K562 (cell line): ENCODE data around the gene MZB1. TPM values are rescaled to one million over a fixed set of nuclear protein-coding genes. Genes with fewer than 3 reads are reported as not detected.

Experiments
- ATAC-seq: fragments of 200-7000 bp; cut with Tn5 transposase; 3 replicates; pipeline ENCODE4 v1.9.1; 2020; ENCODE audit warnings: moderate library complexity
- BruUV-seq: library from RNA; stranded (reverse); fragments of 400-500 nt; replicated peaks from 2 replicates; lab custom pipeline; 2021; lab: Mats Ljungman, UMichigan
- CTCF ChIA-PET: fragments of 300-600 bp; formaldehyde crosslinking; extraction: SDS; loops from one replicate; lab custom pipeline; 2021; ENCODE audit warnings: low intra/inter-chr PET ratio; lab: Yijun Ruan, JAX
- POLR2A ChIA-PET: fragments of 300-600, 350-650 bp; sonication (Branson Sonifier 250); formaldehyde crosslinking; extraction: SDS; loops from one replicate; lab custom pipeline; 2021; ENCODE audit warnings: antibody characterized with exemption, inconsistent platforms; lab: Yijun Ruan, JAX
- DNase-seq, 4 experiments: peaks; one replicate each; pipeline versions ENCODE4 v3.0.0 to v3.0.0-alpha.2; 2011 to 2018; ENCODE audit warnings: low spot score in 3 of 4, mixed read lengths in 3 of 4; ENCODE audit errors: extremely low read depth in 1 of 4
- FAIRE-seq: peaks from 2 replicates; lab custom pipeline; 2011; peaks lifted over from hg19 to GRCh38; lab: Jason Lieb, UNC
- H2AFZ ChIP-seq: 2 replicates; pipeline ENCODE4 v1.6.0; 2011; ENCODE audit warnings: low read depth, low read length, control low read depth, inconsistent platforms
- H3K27ac ChIP-seq: fragments of 200-600 bp; 3 replicates; pipeline ENCODE4 v1.8.0; 2011; ENCODE audit warnings: low read depth, mild to moderate bottlenecking, control low read depth, inconsistent platforms, low read length, moderate library complexity, mixed read lengths; ENCODE audit errors: extremely low read depth
- H3K27me3 ChIP-seq, 2 experiments: fragments of 300-600 bp in 1 of 2; 2 replicates in 1 of 2; 3 replicates in 1 of 2; pipeline versions ENCODE4 v1.6.0 to v1.8.0; 2011; ENCODE audit warnings: inconsistent platforms in 2 of 2, low read length in 2 of 2, mild to moderate bottlenecking in 1 of 2, mixed read lengths in 1 of 2, moderate library complexity in 1 of 2; ENCODE audit not compliant: control insufficient read depth in 2 of 2, insufficient read depth in 2 of 2
- H3K36me3 ChIP-seq: fragments of 300-600 bp; 3 replicates; pipeline ENCODE4 v1.8.0; 2011; ENCODE audit warnings: mild to moderate bottlenecking, low read length, inconsistent platforms; ENCODE audit not compliant: control insufficient read depth, insufficient read depth
- H3K4me1 ChIP-seq, 2 experiments: fragments of 200-600 bp in 1 of 2; replicated peaks in 1 of 2; 2 replicates in 1 of 2; 3 replicates in 1 of 2; pipeline versions ENCODE4 v1.5.1 to v1.8.0; 2011; ENCODE audit warnings: inconsistent platforms in 2 of 2, low read length in 2 of 2, mild to moderate bottlenecking in 1 of 2, mixed read lengths in 1 of 2, moderate library complexity in 1 of 2; ENCODE audit not compliant: control insufficient read depth in 2 of 2, insufficient read depth in 2 of 2
- H3K4me2 ChIP-seq: 2 replicates; pipeline ENCODE4 v1.6.1; 2011; ENCODE audit warnings: low read length, control low read depth, inconsistent platforms, mixed read lengths; ENCODE audit not compliant: insufficient read depth
- H3K4me3 ChIP-seq: fragments of 200-600 bp; sonication (generic), shearing (Covaris generic); 2 replicates; pipeline ENCODE4 v1.5.1; 2016; ENCODE audit warnings: control low read depth, inconsistent platforms
- H3K79me2 ChIP-seq: fragments of 200-600 bp; 3 replicates; pipeline ENCODE4 v1.8.0; 2011; ENCODE audit warnings: low read length, inconsistent platforms; ENCODE audit not compliant: control insufficient read depth, insufficient read depth
- H3K9ac ChIP-seq, 2 experiments: 2 replicates each; pipeline versions ENCODE4 v1.6.0 to v1.6.1; 2011; ENCODE audit warnings: low read depth in 2 of 2, low read length in 2 of 2, control low read depth in 1 of 2, inconsistent platforms in 1 of 2, mild to moderate bottlenecking in 1 of 2, mixed read lengths in 1 of 2; ENCODE audit not compliant: insufficient read depth in 1 of 2
- H3K9me1 ChIP-seq: one replicate; pipeline ENCODE4 v1.6.0; 2011; ENCODE audit warnings: inconsistent platforms, mild to moderate bottlenecking, low read length, moderate library complexity; ENCODE audit not compliant: control insufficient read depth, insufficient read depth
- H3K9me3 ChIP-seq: replicated peaks from 2 replicates; pipeline ENCODE4 v1.5.1; 2011; ENCODE audit warnings: low read depth, low read length, inconsistent platforms; ENCODE audit not compliant: control insufficient read depth, insufficient read depth
- H4K20me1 ChIP-seq: replicated peaks from 2 replicates; pipeline ENCODE4 v1.6.1; 2011; ENCODE audit warnings: low read length, inconsistent platforms, mixed read lengths; ENCODE audit not compliant: control insufficient read depth, insufficient read depth
- BCOR ChIP-seq: fragments of 450-650 bp; IDR thresholded peaks from 2 replicates; pipeline ENCODE4 v1.6.1; 2016
- GTF3C2 ChIP-seq: IDR thresholded peaks from 3 replicates; pipeline ENCODE4 v1.6.1; 2011; ENCODE audit warnings: borderline replicate concordance, mild to moderate bottlenecking, moderate library complexity; ENCODE audit not compliant: insufficient read length; ENCODE audit errors: extremely low read depth
- HDAC2 ChIP-seq: fragments of 450-650 bp; IDR thresholded peaks from 2 replicates; pipeline ENCODE4 v1.6.1; 2016; ENCODE audit warnings: mild to moderate bottlenecking
- HNRNPH1 ChIP-seq: fragments of 200-400 bp; formaldehyde crosslinking; optimal IDR thresholded peaks from 2 replicates; pipeline ENCODE3; 2017; ENCODE audit warnings: low read depth, mild to moderate bottlenecking, low read length, moderate library complexity
- KHSRP ChIP-seq: fragments of 450-650 bp; IDR thresholded peaks from 2 replicates; pipeline ENCODE4 v1.6.1; 2017
- PBX2 ChIP-seq, 2 experiments: IDR thresholded peaks in 1 of 2; conservative IDR thresholded peaks in 1 of 2; 2 replicates each; pipeline ENCODE4 v1.6.1; 2016; ENCODE audit warnings: low read depth in 2 of 2, mild to moderate bottlenecking in 1 of 2, missing compliant biosample characterization in 1 of 2, missing genetic modification characterization in 1 of 2, moderate library complexity in 1 of 2
- PTBP1 ChIP-seq: fragments of 200-400 bp; formaldehyde crosslinking; IDR thresholded peaks from 2 replicates; pipeline ENCODE4 v1.6.1; 2017; ENCODE audit warnings: low read depth, low read length
- ZNF586 ChIP-seq: fragments of 450-650 bp; formaldehyde crosslinking; conservative IDR thresholded peaks from 2 replicates; pipeline ENCODE4 v1.4.0; 2020; ENCODE audit warnings: mild to moderate bottlenecking, moderate library complexity
- WGBS: fragments of 100-300 bp; shearing (Covaris generic); methylation state at CpG from one replicate; pipeline ENCODE4 v1.1.6; 2016; ENCODE audit warnings: low coverage, mixed read lengths; ENCODE audit not compliant: insufficient coverage; ENCODE audit errors: missing lambda C conversion rate; 5-methylcytosine and 5-hydroxymethylcytosine counted together
- in situ Hi-C: fragments of 300-500 bp; cut with MboI; formaldehyde crosslinking; loops from 4 replicates; pipeline ENCODE4 v1.15.0; 2018; ENCODE audit warnings: inconsistent platforms, mixed read lengths
- intact Hi-C: fragments of 100-400 bp; cut with micrococcal nuclease; formaldehyde crosslinking; loops from 2 replicates; pipeline ENCODE4 v1.14.2; 2022
- polyA plus RNA-seq, 8 experiments: library from polyadenylated mRNA; depleted of rRNA in 4 of 8; stranded (reverse) in 5 of 8; unstranded in 3 of 8; fragments of >200 nt; fragmentation: Nextera tagmentation in 2 of 8; fragmentation: Illumina TruSeq in 1 of 8; extraction: Ambion mirVana in 2 of 8; extraction: Trizol in 1 of 8; gene quantifications; 2 replicates each; pipeline versions ENCODE4 v1.2.1 to v1.2.3, GENCODE V29; 2011 to 2014; ENCODE audit warnings: inconsistent platforms in 1 of 8, missing spikeins in 1 of 8
- total RNA-seq, 7 experiments: library from RNA; depleted of rRNA in 6 of 7; stranded (reverse); fragments of >200 nt in 6 of 7; fragmentation: Illumina TruSeq in 2 of 7; extraction: Trizol in 2 of 7; gene quantifications; 2 replicates each; pipeline versions ENCODE4 v1.2.1 to v1.2.3, GENCODE V29; 2011 to 2021; ENCODE audit warnings: low replicate concordance in 1 of 7
- TF ChIP-seq, protein P1 (sequence below), 2 experiments: fragments of 450-650 bp; conservative IDR thresholded peaks; 2 replicates each; pipeline ENCODE4 v1.6.1; 2017; ENCODE audit warnings: mild to moderate bottlenecking in 2 of 2, moderate library complexity in 2 of 2
- TF ChIP-seq, protein P2 (sequence below): IDR thresholded peaks from 3 replicates; pipeline ENCODE4 v1.6.1; 2011; ENCODE audit warnings: borderline replicate concordance, mild to moderate bottlenecking; ENCODE audit not compliant: insufficient read length, insufficient read depth

The MZB1 gene
- total and polyA plus RNA-seq, 9 of the 15 experiments (the other 6 are each of a cell fraction or from before 2014, with no cell fraction given) = 0.13 to 0.31 TPM; not detected in 7

DNA sequence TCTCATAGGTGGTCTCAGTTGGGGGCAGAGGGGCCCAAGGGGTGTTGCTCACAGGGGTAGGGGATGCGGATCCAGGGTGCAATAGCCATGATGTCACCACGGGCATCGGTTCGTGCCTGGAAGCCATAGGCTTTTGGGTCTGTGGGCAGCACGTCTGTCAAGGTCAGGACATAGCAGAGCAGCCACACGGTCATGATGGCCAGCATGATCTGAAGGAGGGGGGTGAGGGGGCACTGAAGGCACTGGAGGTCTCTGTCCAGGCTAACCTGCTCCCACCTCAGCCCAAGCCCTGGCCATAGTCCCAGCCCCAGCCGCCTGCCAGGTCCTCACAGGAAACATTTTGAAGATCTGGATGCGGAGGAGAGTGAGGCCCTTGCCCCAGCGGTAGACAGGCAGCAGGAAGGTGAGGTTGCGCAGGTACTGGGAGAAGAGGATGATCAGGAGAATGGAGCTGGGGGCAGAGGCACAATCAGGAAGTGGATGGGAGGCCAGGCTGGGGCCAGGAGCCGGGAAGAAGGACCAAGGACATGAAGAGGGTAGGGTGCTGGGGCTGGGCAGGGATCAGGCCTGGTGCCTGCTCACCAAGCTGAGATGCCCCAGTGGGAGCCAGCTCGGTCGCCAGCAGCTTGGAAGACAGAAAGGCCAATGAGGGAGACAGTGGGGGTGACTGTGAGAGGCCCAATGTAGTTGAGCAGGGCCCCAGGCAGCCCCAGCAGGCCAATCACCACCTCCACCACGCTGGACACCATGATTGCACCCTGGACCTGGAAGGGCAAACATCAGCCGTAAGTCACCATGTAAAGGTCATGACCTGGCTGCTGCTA is 9.9 kb downstream of the MZB1 start:
- ATAC-seq = no peak
- intact Hi-C loops (no loop called here), in situ Hi-C loops (no loop called here)
- FAIRE-seq = no peak
- H3K27me3 ChIP-seq = no peaks in the 10 kb centered on the region
- H2AFZ ChIP-seq = no peak overlapping the region
- no peak overlapping the region for H3K4me2 ChIP-seq
- no peaks in the 10 kb centered on the region for H3K36me3 ChIP-seq
- no peaks in the 10 kb centered on the region for H3K9me1 ChIP-seq
- H3K27ac ChIP-seq = no peak overlapping the region
- H3K79me2 ChIP-seq = no peaks in the 10 kb centered on the region
- H3K4me1 ChIP-seq = peaks cover 19 to 56% of the 10 kb centered on the region in 2 experiments; a peak in 4 of 5 replicates
- H3K4me3 ChIP-seq = no peak overlapping the region
- BruUV-seq = no TSS peak
- H3K9ac ChIP-seq = peak overlapping the region in 1 of 2 experiments; percentile 68; a peak in 2 of 4 replicates
- DNase-seq = peak in 1 of 4 experiments; percentile 6
- H3K9me3 ChIP-seq = no peaks in the 10 kb centered on the region
- WGBS = 70% methylated on average over 15 of the region's 15 CpGs
- H4K20me1 ChIP-seq = no peaks in the 10 kb centered on the region
- CTCF ChIA-PET = no interaction called here
- POLR2A ChIA-PET = interaction anchor here (0.6 kb wide), 1 partner anchor 107 kb away, joined by 3 read pairs; no protein-coding TSS in a partner anchor
- TF ChIP-seq BCOR (peak; percentile 80), HDAC2 (0 out of 2 replicates have a peak, but pooled peaks have one; percentile 31), PBX2 (CRISPR knock-in tag; IDR thresholded peaks at IDR 0.05; ENCODE audit: low read depth) (no peak), PBX2 (tag; conservative IDR thresholded peaks at IDR 0.05; ENCODE audit: low read depth) (no peak), GTF3C2 (peak; percentile 67), KHSRP (no peak), PTBP1 (peak; percentile 92), HNRNPH1 (no peak), ZNF586 (CRISPR knock-in tag) (no peak)
- TF ChIP-seq, protein P1, sequence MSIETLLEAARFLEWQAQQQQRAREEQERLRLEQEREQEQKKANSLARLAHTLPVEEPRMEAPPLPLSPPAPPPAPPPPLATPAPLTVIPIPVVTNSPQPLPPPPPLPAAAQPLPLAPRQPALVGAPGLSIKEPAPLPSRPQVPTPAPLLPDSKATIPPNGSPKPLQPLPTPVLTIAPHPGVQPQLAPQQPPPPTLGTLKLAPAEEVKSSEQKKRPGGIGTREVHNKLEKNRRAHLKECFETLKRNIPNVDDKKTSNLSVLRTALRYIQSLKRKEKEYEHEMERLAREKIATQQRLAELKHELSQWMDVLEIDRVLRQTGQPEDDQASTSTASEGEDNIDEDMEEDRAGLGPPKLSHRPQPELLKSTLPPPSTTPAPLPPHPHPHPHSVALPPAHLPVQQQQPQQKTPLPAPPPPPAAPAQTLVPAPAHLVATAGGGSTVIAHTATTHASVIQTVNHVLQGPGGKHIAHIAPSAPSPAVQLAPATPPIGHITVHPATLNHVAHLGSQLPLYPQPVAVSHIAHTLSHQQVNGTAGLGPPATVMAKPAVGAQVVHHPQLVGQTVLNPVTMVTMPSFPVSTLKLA (conservative IDR thresholded peaks at IDR 0.05) = no peak
- TF ChIP-seq, protein P2, sequence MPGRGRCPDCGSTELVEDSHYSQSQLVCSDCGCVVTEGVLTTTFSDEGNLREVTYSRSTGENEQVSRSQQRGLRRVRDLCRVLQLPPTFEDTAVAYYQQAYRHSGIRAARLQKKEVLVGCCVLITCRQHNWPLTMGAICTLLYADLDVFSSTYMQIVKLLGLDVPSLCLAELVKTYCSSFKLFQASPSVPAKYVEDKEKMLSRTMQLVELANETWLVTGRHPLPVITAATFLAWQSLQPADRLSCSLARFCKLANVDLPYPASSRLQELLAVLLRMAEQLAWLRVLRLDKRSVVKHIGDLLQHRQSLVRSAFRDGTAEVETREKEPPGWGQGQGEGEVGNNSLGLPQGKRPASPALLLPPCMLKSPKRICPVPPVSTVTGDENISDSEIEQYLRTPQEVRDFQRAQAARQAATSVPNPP = no peak
